ENCODE data around the gene SDC4. TPM values are rescaled to one million over a fixed set of nuclear protein-coding genes. Genes with fewer than 3 reads are reported as not detected.

The SDC4 gene
- total RNA-seq, 4 donors from 2014 or later, result 60.7 to 140 (median 94.3) TPM

DNA sequence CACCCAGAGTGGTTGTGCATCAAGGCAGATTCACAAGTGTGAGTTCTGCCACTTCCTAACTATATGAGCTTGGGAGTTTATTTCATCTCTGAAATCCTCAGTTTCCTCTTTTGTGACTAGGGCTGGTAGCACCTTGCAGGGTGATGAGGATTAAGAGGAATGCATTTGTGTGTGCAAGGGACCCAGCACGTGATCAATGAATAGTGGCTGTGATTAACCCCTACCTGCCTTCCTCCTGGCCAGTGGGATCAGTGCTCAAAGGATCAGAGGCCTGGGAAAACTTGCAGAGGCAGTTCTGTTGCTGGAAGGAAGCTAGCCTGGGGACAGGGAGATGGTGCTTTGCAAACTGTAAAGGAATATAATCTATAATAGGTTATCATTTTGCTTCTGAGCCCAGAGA is 7.3 kb downstream of the SDC4 start:
- WGBS, 2 donors (ENCODE audit: low coverage in 1 of 2), result 40 to 44% methylated on average over 1 of the region's 1 CpG
- no peak for DNase-seq
- no peaks in the 10 kb centered on the region for H3K9me3 ChIP-seq
- H3K4me3 ChIP-seq, result no peak overlapping the region
- peak overlapping the region; percentile 92 to 96 (median 94) for H3K27ac ChIP-seq
- H3K4me1 ChIP-seq, result peaks cover 69 to 100% (median 100%) of the 10 kb centered on the region in 4 donors
- in situ Hi-C loops (cut with MboI; ENCODE audit: low pct_ligation_motif_present in 1 of 4, low pct_unique_long_range_greater_than_20kb in 1 of 4, low sequenced_read_pairs in 3 of 4), result no loop called here
- intact Hi-C loops (cut with DNase I; ENCODE audit: low total_unique reads), result no loop called here
- no peaks in the 10 kb centered on the region for H3K36me3 ChIP-seq
- H3K27me3 ChIP-seq, result no peaks in the 10 kb centered on the region
- no peak for TF ChIP-seq EP300 (IDR thresholded peaks at IDR 0.05; ENCODE audit: low read depth)
- TF ChIP-seq POLR2A (IDR thresholded peaks at IDR 0.05), result no peak
- TF ChIP-seq POLR2AphosphoS5 (IDR thresholded peaks at IDR 0.05), result no peak

DNA sequence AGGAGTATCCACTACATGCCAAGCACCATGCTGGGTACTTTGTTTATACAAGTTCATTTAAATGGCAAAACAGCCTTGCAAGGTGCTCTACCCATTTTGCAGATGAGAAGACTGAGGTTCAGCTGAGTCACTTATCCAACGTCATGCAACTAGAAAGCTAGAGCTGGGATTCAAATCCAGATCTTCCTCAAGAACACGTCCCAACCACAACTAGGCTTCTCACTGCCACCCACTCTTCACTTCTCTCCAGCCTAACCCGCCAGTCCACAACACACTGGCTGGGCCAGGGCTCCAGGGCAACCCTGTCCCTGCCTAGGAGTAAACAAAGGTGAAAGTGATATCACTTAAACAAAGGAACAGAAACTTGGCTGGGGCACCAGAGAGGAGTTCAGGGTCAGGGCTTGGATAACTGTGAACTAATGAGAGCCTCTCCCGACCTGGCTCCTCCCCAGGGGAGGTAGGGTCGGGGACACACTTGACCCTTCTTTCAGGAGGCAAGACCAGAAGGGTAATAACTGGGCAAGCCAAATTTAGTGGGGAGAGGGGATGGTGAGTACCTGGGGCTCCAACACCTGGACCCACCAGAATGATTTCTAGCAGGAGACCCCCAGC is 7.9 kb downstream of the SDC4 start:
- Histone ChIP-seq H3K9me3 (no peaks in the 10 kb centered on the region), H3K4me1 (peaks cover 69 to 98% (median 97%) of the 10 kb centered on the region in 4 donors), H3K36me3 (peaks cover 0 to 4% (median 0%) of the 10 kb centered on the region in 4 donors), H3K4me3 (no peak overlapping the region), H3K27me3 (no peaks in the 10 kb centered on the region), H3K27ac (peak overlapping the region; percentile 92 to 96 (median 94))
- in situ Hi-C loops (cut with MboI; ENCODE audit: low pct_ligation_motif_present in 1 of 4, low pct_unique_long_range_greater_than_20kb in 1 of 4, low sequenced_read_pairs in 3 of 4), result no loop called here
- WGBS, 2 donors (ENCODE audit: low coverage in 1 of 2), result 55 to 60% methylated on average over 1 to 5 of the region's 5 CpGs
- DNase-seq, result no peak
- TF ChIP-seq POLR2AphosphoS5 (IDR thresholded peaks at IDR 0.05) (peak in 1 of 3 donors; percentile 15), EP300 (IDR thresholded peaks at IDR 0.05; ENCODE audit: low read depth) (no peak)
- intact Hi-C loops (cut with DNase I; ENCODE audit: low total_unique reads), result no loop called here

DNA sequence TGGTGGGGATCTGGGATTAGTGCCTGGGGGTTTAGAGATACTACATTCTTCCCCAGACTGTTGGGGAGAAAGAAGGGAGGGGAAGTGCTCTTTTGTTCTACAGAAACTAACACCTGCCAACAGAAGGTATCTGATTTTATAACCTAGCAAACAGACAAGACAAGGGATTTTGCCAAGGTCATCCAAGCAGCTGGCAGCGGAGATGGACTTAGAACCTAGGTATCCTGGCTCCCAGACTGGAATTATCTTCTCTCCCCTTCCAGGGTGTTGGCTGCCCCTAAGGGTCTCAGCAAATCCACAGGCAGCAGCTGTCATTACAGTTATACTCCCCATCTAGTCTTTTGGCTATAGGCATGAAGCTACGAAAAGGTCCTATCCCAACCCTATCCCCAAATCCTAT is 8.4 kb downstream of the SDC4 start:
- H3K27ac ChIP-seq, result peak overlapping the region; percentile 92 to 96 (median 94)
- DNase-seq, result no peak
- no peaks in the 10 kb centered on the region for H3K9me3 ChIP-seq
- H3K4me1 ChIP-seq, result peaks cover 64 to 93% (median 92%) of the 10 kb centered on the region in 4 donors
- H3K27me3 ChIP-seq, result no peaks in the 10 kb centered on the region
- 69 to 71% methylated on average over 2 of the region's 2 CpGs for WGBS, 2 donors (ENCODE audit: low coverage in 1 of 2)
- no peak overlapping the region for H3K4me3 ChIP-seq
- in situ Hi-C loops (cut with MboI; ENCODE audit: low pct_ligation_motif_present in 1 of 4, low pct_unique_long_range_greater_than_20kb in 1 of 4, low sequenced_read_pairs in 3 of 4) (no loop called here), intact Hi-C loops (cut with DNase I; ENCODE audit: low total_unique reads) (no loop called here)
- no peak for TF ChIP-seq CTCF (IDR thresholded peaks at IDR 0.05)
- TF ChIP-seq EP300 (IDR thresholded peaks at IDR 0.05; ENCODE audit: low read depth), result no peak
- TF ChIP-seq POLR2AphosphoS5 (IDR thresholded peaks at IDR 0.05), result no peak
- TF ChIP-seq POLR2A (IDR thresholded peaks at IDR 0.05), result no peak
- peaks cover 0 to 9% (median 0%) of the 10 kb centered on the region in 4 donors for H3K36me3 ChIP-seq

DNA sequence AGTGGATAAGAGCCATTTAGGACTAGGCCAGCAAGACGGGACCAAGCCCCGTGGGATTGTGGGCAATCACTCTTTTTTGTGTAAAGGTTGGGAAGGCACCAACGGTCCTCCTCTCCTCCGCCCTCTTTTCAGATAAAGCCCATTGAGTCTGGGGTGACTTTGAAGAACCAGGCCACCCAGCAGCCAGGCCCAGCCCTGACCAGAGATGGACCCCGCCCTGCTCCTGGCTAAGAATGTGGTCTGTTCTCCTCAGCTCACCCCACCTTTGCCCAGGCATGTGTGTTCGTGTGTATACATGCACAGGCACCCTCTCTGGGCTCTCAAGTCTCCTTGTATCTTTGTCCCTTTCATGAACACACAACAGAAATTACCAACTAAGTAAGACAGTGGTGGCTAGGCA is 9.1 kb downstream of the SDC4 start:
- peaks cover 0 to 13% (median 0%) of the 10 kb centered on the region in 4 donors for H3K36me3 ChIP-seq
- peaks cover 59 to 86% (median 85%) of the 10 kb centered on the region in 4 donors for H3K4me1 ChIP-seq
- no peak for TF ChIP-seq CTCF (IDR thresholded peaks at IDR 0.05)
- H3K27ac ChIP-seq, result peak overlapping the region; percentile 92 to 96 (median 94)
- in situ Hi-C loops (cut with MboI; ENCODE audit: low pct_ligation_motif_present in 1 of 4, low pct_unique_long_range_greater_than_20kb in 1 of 4, low sequenced_read_pairs in 3 of 4) (no loop called here), intact Hi-C loops (cut with DNase I; ENCODE audit: low total_unique reads) (no loop called here)
- H3K9me3 ChIP-seq, result no peaks in the 10 kb centered on the region
- no peak overlapping the region for H3K4me3 ChIP-seq
- 68% methylated on average over 6 of the region's 6 CpGs; no CpG with 5 or more reads in 1 of the 2 donors for WGBS, 2 donors (ENCODE audit: low coverage in 1 of 2)
- DNase-seq, result peak; percentile 61
- no peaks in the 10 kb centered on the region for H3K27me3 ChIP-seq

- 66 to 83% methylated on average over 3 to 11 of the region's 11 CpGs for WGBS, 2 donors (ENCODE audit: low coverage in 1 of 2)
- Histone ChIP-seq H3K27me3 (no peaks in the 10 kb centered on the region), H3K36me3 (peaks cover 0 to 20% (median 0%) of the 10 kb centered on the region in 4 donors), H3K9me3 (no peaks in the 10 kb centered on the region), H3K4me1 (peaks cover 59 to 79% (median 78%) of the 10 kb centered on the region in 4 donors), H3K27ac (peak overlapping the region; percentile 92 to 96 (median 94)), H3K4me3 (no peak overlapping the region)
- no peak for TF ChIP-seq POLR2AphosphoS5 (IDR thresholded peaks at IDR 0.05)
- TF ChIP-seq CTCF (IDR thresholded peaks at IDR 0.05), result no peak
- TF ChIP-seq POLR2A (IDR thresholded peaks at IDR 0.05), result no peak
- no peak for TF ChIP-seq EP300 (IDR thresholded peaks at IDR 0.05; ENCODE audit: low read depth)
- in situ Hi-C loops (cut with MboI; ENCODE audit: low pct_ligation_motif_present in 1 of 4, low pct_unique_long_range_greater_than_20kb in 1 of 4, low sequenced_read_pairs in 3 of 4) (no loop called here), intact Hi-C loops (cut with DNase I; ENCODE audit: low total_unique reads) (no loop called here)
- DNase-seq, result no peak
Observed at GRCh38 chr20:45338121-45339030, 9.8 kb downstream of the SDC4 start.
